ENCODE results near the gene PRKAR1B.
"Not testable (repeated sequence)": the region's sequence is repeated elsewhere in the genome, so short reads cannot be mapped to it uniquely, and the experiment has no call there.

PRKAR1B gene

GRCh38 chr7:618539-619367 lies 108.3 kb downstream of the PRKAR1B start:
- peak; percentile 59 to 61 for DNase-seq

DNA sequence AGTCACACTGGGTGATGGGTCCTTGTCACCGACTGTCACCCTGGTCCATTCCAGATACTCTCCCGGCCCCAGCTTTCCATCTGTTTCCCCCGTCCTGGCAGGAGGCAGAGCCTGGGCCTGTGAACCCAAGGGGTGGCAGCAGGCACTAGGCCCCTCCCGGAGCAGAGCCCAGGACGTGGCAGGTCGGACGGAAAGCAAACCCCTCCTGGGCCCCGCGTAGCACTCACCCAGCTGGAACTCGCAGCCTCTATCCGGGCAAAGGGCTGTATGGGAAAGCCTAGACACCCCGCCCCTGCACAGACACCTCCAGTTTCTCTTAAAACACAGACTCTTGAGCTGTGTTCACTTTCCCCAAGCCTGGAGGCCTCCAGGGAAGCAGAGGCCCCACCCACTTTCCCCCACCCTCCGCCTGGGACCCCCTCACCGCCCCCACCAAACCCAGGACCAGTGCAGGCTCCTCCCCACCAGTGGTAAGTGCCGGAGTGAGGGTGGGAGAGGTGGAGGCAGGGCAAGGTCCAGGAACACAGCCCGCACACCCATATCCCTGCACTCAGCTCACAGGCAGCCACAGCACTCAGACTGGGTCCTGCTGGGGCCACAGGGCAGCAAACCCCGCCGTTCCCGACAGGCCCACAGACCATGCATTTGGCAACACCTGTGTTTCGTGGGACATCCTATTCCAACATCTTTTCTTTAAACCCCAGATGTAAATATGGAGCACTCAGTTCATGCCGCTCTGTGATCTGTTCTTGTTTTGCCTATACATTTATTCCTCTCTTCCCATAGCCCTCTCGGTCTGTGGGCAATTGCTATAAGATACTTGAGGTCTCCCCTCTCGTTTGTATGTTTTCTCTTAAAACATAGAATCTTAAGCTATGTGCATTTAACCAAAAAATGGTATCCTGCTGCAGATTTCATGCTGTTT lies 109.2 kb downstream of the PRKAR1B start:
- DNase-seq: peak in 1 of 2 donors; percentile 19

DNA sequence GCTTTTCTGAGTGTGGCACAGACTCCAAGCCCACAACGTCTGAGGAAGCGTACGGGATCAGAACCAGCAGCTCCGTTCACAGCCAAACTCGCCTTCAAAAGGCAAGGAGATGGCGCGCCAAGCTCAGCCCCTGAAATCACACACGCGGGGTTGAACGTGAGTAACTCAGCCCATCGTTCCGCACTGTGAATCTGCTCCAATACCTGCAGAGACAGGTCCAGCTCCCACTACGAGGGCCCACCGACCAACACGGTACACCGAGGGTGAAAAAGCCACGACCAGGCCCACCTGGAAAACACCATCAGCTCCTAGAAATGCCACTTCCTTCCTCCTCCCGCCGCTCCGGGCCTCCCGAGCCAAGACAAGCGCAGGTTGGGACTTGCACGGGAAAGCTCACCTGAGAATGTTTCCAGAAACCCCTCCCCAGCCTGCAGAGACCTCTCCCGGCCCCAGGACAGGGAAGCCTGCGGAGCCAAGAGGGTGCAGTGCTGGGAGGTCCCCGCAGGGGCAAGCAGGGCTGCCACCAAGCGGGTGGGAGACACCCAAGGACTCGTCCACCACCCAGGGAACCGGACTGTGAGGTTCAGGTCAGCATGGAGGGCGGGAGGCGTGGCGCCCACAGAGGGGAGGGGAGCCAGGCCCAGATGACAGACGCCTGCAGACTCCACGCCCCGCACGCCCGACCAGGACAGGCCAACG lies 113.5 kb downstream of the PRKAR1B start:
- DNase-seq: no peak

- DNase-seq: not testable (repeated sequence)
Observed at GRCh38 chr7:611837-612236, 115.2 kb downstream of the PRKAR1B start.

- DNase-seq: no peak
Observed at GRCh38 chr7:611281-611810, 115.7 kb downstream of the PRKAR1B start.

DNA sequence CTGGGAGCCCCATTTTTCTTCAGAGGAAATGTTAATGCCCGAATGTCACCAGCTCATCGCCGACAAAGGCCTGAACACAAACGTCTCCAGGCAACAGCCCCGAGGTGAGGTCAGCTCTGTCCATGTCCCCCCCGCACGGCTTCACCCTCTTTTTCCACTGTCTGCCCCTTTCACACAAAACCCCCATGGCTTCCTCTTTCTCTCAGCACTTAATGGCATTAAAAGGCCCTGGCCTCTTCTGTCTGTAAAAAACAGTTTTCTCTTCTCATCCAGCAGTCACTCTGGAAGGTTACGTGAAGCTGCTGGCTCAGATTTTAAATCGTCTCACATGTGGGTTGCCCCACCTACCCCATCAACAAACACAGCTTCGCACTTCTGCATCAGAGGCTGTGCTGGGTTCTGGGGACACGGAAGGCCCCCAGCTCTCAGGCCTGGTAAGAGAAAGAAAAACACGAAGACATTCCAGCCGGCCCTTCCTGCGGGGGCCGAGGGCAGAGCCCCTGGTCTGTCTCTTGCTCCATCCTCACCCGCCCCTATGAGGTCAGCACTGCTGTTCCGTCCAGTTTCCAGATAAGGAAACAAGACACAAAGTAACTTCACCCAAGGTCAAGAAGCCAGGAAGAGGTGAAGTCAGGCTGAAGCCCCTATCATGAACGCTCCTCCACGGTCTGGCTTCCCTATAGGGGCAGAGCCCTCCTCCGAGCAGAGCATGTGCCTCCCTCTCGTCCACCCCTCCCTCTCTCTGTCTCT lies 116.4 kb downstream of the PRKAR1B start:
- no peak for DNase-seq

DNA sequence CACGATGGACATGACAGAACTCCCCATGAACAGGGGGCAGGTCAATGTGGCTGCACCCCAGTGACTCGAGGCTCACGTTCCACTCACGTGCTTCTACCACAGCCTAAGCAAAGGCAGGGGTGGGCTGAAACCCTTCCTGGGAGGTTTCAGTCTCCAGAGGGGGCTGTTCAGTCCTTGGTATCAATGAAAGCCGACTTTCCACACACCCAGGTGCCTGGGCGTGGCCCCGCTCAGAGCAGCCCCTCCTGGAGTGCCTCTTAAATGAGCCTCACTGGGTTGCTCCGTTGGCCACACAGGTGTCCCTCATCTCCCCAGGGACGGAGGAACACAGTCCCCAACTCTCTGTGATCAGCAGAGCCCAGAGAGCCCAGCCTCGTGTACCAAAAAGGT lies 116.9 kb downstream of the PRKAR1B start:
- DNase-seq: no peak

- DNase-seq: no peak
Observed at GRCh38 chr7:609365-609764, 117.7 kb downstream of the PRKAR1B start.

DNA sequence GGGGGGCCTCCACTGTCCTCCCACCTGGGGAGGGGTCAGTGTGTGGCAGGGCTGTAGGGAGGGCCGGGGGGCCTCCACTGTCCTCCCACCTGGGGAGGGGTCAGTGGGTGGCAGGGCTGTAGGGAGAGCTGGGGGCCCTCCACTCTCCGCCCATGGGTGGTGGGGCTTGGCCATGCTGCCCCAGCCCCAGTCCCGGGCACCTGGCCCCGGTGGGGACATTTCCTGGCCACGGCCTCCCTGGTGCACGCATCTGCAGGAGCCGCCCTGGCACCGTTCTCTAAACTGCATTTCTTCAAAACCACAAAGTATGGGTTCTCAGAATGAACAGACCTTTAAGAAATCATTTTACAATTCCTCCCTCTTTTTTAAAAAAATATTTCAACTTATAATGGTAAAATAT lies 118.1 kb downstream of the PRKAR1B start:
- DNase-seq: no peak

GRCh38 chr7:608361-608760 lies 118.7 kb downstream of the PRKAR1B start:
- no peak for DNase-seq

GRCh38 chr7:607938-608337 lies 119.1 kb downstream of the PRKAR1B start:
- no peak for DNase-seq

- no peak for DNase-seq
Observed at GRCh38 chr7:605661-606450, 121.2 kb downstream of the PRKAR1B start.

DNA sequence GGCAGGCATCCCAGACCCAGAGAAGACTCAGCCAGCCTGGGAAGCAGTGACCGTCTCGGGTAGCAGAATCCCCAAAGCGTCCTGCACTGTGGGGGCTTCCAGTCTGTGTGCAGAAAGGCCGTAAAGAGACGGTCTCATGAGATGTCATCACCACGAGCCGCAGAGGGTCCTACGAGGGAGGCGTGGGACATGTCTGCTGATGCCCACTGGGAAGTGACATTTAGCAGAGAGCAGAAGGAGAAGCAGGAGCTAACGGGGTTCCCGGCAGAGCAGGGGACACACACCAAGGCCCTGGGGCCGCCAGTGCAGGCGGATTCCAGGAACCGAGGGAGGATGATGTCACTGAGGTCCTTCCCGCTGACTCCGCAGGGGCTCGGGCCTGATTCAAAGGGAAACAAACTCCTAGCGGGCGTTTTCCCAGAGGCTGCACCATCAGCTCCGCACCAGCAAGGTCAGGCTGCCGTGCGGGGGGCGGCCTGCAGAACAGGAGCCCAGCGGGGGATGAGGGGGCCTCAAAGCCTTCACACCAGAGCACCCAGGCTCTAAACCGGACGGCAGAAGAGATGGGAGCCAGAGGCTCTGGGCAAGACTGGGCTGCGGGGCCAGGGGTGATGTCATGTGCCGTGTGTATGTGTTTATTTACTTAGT lies 122.1 kb downstream of the PRKAR1B start:
- DNase-seq: peak in 1 of 2 donors; percentile 39

DNA sequence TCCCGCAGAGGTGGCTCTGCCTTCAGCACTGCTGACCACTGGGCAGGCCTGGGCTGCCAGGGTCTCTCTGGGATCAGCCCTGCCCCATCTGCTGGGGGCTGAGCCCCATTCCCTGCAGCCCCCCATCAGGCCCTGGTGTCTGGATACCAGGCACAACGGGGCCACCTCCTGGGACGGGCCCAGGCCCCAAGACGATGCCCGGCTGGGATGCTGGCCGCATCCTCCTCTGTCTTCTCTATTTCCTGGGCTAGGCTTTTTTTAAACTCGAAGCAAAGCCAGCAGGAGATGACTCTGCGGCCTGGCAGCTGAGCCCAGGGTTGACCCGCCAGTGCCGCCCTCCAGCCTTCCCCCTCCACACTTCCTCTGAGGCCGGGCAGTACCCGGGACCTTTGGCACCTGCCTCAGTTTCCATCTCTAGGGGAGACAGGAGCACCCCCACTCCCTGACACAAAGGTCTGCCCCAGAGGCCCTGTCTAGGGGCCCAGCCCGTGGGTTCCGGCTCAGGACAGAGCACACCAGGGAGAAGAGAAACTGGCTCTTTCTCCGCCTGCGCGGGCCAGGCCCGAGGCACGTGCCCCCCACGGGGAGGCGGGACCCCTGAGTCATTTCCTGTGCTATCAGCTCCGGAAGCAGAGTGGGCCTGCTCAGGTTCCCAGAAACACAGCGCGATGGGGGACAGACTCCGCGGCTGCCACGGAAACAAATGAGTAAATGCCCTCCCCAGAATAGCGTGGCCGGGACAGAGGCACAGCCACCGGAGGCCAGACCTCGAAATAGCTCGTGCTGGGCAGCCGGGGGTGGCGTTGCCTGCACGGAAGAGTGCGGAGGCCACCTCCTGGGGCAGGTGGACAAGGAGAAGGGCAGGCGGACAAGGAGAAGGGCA lies 122.8 kb downstream of the PRKAR1B start:
- peak; percentile 96 to 97 for DNase-seq

DNA sequence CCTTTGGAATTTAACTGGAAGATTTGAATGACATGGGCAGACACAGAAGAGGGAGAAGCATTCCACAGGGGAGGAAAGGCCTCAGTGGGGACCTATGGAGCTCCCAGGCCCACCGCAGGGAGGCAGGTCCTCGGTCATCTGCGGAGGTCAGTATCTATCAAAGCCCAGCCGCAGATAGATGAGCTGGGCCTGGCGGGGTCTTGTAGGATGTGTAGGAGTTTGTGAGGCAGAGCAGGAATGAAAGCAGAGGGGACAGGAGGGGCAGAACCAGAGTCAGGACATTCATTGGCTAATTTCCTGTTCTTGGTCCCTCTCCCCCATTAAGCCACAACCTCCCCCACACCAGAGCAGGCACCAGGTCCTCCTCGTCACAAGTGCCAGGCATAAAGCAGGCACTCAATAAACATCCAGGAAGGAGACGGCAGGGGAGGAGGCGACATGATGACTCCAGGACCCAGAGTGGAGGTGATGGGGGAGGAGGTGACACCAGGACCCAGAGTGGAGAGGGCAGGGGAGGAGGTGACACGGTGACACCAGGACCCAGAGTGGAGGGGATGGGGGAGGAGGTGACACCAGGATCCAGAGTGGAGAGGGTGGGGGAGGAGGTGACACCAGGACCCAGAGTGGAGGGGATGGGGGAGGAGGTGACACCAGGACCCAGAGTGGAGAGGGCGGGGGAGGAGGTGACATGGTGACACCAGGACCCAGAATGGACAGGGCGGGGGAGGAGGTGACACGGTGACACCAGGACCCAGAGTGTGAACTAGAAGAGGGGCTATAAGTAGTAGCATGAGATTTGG lies 123.7 kb downstream of the PRKAR1B start:
- peak; percentile 33 to 46 for DNase-seq

DNA sequence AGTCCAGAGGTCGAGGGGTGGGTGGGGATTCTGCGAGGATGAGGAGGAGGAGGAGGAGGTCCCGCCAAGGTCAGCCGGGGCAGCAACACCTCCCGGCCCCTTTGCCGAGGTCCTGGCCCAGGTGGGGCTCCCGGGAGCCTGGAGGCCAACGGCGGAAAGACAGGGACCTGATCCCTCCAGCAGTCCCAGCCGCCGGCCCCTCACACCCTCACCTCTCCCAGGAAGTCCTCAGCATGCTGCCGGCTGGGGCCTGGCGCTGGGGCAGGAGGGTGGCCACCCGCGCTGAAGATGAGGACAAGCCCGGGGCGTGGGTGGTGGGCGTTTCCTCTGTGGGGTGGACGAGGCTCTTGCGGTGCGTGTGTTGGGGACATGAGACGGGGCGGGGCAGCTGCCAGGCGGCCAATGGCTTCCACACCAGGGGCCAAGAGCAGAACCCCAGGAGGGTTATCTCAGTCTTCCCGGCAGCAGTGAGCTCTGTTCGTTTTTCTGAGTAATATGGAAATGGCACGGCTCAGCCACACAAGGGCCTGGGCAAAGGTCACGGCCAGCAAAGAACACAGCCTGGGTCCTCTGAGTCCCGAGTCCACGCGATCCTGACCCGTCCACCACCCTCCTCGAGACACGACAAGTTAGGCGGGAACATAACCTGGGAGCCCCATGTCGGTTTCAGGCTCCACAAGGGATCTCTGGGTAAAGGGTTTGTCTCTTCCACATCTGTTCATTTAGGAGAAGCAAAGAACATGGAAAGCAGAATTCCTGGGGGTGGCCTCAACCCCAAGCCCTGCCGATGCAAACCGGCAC lies 124.5 kb downstream of the PRKAR1B start:
- peak; percentile 46 to 72 for DNase-seq

GRCh38 chr7:601595-602340 lies 125.3 kb downstream of the PRKAR1B start:
- DNase-seq: peak; percentile 85 to 94

Measured in activated CD4-positive, alpha-beta T cell treated with anti-CD3 and anti-CD28 coated beads for 4 hours (primary cell).